NCI-H1105 treated with DMSO at 0.1 percent for 48 hours (cell line): Measurements from ENCODE around the gene MAEA.
"Not testable (repeated sequence)": the region's sequence is repeated elsewhere in the genome, so short reads cannot be mapped to it uniquely, and the experiment has no call there.

ENCODE experiments used
- DNase-seq: peaks from one replicate; lab custom pipeline; 2025; lab: John Stamatoyannopoulos, UW

MAEA gene

DNA sequence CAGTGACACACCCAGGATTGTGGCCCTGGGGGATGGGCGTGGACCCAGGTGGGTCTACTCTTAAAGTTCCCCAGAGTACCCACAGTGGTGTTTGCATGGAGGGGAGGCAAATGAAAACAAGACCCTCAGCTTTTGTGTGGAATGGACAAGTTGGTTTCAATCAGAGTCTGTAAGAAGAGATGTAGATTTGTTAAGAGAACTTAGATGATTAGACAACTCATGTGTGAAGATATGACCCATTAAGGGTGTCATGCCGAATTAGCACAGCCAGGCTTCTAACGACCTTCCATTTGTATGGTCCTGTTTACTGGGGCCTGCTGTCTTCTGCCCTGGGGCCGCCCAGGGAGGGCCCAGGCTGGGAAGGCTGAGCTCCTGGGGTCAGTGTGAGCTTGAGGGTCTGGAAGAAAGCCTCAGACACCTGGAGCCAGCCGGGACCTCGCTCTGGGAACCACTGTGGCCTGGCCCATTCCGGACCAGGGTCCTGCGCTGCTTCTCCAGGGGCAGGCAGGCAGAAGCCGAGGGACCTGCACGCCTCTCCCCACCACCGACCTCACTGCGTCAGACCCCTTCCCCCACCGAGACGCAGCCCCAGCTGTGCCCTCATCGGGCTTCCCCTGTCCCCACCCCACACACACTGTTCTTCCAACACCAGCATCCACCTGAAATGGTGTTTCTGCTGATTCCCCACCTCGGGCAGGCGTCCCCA lies 77.7 kb downstream of the MAEA start:
- no peak for DNase-seq

DNA sequence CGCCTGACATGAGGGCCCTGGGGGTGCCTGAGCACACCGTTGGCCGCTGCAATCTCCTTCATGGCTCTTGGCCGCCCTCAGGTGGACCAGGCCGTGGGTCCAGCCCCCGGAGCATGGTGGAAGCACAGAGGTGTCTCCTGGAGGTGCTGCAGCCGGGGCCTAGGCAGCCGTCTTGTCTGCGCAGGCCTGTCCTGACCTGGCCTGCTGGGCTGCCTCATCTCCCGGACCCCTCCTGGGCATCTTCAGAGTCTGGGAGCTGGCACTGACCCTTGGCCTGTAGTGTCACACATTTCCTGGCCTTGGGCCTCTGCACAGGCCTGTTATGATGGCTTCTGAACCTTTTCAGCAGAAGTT lies 78.2 kb downstream of the MAEA start:
- no peak for DNase-seq

DNA sequence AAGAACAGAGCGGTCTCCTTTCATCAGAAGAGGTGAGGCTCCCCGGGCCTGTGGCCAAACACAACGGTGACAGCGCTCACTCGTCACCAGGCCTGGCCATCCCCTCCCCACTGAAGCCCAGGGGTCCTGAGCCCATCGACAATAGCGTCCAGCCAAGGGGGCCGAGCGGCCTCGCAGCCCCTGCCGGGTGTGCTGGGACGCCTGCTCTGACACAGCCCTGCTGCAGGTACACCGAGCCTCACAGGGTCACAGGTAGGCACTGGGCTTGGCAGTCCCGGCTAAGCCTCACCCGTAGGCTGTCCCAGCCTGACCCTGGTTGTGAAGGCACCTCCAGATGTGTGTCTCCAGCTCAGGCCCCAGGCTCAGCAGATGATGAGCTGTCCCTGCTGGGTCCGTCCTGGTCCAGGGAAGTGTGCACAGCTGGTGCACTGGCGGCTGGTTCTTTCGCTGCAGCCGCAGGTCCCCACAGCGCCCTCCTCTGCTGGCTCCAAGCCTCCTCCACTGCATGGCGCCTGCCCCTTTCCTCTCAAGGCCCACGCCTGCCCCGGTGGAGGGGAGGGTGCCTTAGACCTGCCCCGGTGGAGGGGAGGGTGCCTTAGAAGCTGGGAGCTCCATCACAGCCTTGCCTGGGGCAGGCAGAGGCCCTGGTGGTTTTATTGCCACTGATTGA lies 78.9 kb downstream of the MAEA start:
- no peak for DNase-seq

DNA sequence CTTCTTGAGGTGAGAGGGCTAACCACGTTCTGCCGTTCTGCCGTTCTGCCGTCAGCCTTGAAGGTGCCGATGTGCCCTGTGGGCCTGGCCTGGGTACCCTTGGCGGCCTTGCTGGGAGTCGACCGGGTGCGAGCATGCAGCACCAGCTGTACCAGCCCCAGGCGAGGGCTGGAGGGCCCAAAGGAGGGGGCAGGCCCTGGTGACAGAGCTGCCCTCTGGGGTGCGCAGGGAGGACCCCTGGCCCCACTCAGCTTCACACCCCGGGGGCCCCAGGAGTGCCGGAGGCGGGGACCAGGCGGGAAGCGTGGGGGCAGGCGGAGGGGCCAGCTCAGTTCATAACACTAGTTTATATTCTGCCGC lies 79.4 kb downstream of the MAEA start:
- DNase-seq, result no peak

DNA sequence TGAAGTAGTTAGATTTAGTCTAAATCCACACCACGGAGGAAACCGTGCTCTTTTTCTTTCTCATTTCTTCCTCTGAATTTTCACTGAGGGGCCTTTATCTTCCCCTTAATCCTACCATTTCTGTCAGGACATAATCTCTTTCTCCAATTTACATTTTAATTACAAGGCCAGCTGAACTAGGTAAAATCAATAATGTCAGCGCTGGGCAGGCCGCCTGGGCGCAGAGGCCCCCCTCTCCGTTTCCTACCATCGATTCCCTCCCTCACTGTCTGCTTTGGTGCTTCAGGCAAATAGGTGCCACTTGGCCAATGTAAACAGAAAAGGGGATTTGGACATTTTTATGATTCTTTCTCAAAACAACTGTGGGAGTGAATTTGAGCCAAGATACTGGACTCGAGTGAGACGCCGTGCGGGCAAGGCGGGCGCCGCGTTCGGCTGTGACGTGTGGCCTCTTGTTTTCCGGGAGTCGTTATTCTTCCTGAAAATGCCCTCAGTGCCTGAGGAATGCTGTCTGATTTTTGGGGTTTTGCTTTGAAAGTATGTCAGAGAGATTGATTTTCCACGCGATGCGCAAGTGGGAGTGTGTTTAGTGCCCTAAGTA lies 79.9 kb downstream of the MAEA start:
- DNase-seq, result no peak

DNA sequence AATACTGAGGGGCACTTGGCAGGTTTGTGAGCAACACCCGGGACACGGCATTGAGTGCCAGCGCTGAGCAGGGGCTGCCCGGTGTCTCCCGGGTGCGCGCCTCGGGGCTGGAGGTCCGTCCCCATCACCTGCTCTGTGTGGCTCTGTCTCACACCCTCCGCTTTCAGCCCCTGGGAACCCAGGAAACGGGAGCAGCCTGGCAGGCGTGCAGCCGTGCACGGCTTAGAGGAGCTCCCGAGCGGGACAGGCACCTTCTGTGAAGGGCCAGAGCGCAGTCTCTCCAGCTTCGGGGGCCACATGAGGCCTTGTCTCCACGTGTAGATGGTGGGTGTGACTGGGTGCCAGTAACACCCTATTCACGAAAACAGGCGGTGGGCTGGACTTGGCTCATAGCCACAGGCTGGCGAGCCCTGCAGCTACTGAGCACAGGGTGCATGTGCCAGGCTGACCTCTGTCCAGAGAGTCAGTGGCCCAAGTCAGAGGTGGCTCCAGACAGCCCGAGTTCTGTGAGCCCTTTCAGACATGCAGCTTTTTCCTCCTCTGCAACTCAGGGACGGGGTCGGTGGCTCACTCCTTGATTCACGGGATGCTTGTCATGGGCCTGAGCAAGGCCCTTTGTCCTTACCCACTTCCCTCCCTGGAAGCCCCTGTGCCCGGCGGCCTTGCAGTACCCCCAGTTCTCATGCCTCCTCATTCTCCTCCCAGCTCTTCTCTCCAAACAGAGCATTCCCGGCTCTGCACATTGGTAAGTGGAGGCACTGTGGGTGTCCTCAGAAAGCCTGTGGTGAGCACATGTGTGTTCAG lies 80.8 kb downstream of the MAEA start:
- DNase-seq, result no peak

DNA sequence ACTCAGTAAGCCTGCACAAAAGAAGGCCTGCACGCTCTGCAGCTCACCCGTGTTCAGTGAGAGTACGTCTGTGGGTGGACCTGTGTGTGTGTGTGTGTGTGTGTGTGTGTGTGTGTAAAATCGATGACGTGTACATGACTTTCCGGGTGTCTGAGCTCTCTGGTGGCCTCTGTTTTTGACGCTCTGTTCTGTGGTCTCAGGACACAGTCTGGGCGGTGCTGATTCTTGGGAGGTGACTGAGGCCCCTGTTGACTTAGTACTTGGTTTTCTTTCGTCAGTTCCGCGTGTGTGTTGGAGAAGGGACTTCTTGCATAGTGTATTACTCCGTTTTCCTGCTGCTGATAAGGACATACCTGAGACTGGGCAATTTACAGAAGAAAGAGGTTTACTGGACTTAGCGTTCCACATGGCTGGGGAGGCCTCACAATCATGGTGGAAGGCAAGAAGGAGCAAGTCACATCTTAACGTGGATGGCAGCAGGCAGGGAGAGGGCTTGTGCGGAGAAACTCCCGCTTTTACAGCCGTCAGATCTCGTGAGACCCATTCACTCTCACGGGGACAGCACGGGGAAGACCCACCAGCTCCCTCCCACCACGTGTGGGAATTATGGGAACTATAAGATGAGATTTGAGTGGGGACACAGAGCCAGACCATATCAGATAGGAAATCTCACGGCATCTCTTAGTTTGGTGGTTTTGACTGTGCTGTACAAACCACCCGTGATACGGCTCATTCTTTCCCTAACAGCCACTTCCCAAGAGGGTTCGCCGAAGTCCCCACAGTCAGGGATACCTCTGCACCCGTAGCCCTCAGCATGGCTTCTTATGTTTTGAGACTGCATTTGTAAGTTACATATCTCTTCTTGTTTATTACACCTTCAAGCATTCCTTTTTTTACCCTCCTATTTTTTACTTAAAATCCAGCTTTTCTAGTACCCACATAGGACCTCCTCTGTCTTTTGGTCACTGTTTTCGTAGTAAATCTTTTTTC lies 81.8 kb downstream of the MAEA start:
- no peak for DNase-seq

DNA sequence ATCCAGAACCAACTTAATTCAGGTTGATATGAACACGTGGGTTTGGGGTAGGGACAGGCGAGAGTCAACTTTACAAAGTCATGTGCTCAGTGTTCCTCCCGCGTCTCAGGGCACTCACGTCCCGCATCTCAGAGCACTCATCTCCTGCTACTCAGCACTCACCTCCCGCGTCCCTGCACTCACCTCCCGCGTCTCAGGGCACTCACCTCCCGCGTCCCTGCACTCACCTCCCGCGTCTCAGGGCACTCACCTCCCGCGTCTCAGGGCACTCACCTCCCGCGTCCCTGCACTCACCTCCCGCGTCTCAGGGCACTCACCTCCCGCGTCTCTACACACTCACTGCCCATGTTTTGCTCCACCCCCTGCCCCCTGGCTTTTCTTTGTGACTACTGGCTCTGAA lies 82.9 kb downstream of the MAEA start:
- DNase-seq, result not testable (repeated sequence)

DNA sequence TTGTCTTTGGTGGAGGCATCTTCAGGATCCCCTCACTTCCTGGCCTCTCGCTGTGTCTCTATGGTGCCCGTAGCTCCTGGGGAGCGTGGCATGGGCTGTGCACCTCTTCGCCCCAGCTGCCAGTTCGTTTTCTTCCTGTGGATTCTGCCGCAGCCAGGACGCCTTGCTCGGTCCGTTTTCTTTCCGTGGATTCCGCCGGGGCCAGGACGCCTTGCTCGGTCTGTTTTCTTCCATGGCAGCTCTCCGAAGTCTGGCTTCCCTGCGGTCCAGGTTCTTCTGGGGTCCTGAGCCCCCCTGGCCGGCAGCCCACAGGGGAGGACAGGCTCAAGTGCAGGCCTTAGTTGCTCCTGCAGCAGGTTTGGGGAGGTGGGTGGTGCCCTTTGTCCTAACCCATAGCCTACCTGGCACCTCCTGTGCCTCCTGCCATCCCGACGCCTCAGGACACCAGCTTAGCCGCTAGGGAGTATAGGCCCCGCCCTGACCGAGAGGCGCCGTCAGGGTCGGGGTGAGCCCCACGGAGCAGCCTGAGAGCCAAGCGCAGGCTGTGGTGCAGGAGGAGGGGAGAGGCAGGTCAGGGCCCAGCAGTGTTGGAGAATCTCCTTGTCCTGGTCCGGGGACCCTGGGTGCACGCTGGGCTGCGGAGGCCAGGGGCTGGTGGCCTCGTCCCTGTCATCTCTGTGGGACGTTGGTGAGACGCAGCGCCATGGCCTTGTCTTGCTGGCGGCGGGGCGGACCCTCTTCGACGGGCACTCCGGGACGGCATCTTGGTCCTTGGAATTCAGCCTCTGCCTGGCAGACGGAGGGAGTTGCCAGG lies 84.4 kb downstream of the MAEA start:
- DNase-seq, result no peak

DNA sequence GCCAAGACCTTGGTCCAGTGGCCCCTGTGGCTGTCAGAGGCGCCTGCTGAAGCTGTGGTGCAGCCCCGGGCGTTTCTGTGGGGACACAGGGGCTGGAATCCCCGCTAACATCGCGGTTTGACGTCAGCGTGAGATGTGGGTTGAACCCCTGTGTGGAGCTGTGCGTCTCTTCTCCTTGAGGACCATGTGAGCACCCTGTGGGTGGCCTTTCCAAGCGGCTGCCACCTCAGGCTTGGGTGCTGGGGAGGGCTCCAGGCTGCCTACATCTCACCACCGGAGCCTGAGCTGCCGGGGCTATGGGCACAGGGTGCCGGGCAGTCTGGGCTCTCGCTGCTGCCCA lies 85.0 kb downstream of the MAEA start:
- DNase-seq, result no peak

DNA sequence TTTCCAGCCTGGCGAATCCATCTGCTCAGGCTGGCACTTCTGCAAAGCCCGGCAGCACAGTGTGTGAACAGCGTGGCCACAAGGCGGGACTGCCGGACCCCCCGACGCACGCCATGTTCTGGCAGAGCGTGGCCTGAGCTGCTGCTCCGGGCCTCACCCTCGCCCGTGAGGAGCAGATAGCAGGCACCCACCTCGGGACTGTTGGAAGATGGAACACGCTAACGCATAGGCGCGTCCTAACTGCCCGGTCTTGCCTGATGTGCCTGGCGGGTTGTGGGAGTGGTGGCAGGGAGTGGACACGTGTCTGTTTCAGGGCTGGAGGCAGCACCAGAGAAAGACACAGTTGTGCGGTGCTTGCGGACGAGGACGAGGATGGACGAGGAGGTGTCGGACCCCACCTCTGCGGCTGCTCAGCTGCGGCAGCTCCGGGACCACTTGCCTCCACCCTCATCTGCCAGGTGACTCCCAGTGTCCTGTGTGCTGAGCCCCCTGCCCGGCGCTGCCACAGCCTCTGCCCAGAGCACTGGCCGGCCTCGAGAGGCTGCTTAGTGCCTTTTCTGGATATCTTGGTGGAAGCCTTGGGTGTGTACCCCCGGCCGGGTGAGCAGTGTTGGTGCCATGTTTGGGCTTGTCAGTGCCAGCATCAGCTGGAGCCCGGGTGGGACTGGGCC lies 85.5 kb downstream of the MAEA start:
- DNase-seq, result no peak

DNA sequence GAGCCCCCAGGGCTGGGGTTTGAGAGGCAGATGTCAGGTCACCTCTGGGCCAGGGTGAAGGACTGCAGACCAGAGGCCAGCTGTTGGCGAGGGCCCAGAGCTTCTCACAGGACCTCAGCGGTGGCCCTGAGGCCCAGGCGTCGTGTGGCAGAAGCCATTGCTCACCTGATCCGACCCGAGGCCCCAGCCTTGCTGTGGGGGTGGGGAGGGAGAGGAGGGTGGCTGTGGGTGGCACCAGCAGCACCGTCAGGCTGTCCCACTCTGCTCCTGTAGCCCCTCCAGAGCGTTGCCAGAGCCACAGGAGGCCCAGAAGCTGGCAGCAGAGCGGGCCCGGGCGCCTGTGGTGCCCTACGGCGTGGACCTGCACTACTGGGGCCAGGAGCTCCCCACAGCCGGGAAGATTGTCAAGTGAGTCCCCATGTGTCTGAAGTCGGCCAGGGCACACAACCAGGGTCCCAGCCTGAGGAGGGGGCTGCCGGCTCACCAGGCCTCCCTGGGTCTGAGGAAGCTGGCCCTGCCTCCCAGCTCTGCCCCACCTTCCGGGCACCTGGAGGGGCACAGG lies 86.2 kb downstream of the MAEA start:
- DNase-seq, result no peak

DNA sequence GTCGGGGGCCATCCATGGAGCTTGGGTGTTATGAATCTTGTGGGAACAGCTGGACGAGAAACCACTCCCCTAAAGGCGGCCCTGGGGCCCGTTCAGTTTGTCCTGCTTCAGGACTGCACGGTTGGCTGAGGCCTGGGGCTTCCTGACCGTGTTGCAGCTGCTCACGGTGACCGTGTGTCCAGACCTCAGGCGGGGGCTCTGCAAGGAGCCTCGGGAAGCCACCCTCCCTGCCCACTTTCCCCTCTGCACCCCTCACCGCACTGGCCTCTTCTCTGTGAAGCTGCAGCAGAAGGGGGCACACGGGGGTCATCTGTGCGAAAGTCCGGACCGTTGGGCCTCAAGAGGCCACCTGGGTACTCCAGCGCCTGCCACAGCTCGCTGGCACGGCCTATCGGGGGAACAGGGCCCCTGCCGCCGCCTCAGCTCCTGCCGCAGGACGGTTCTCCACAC lies 86.7 kb downstream of the MAEA start:
- DNase-seq, result no peak

DNA sequence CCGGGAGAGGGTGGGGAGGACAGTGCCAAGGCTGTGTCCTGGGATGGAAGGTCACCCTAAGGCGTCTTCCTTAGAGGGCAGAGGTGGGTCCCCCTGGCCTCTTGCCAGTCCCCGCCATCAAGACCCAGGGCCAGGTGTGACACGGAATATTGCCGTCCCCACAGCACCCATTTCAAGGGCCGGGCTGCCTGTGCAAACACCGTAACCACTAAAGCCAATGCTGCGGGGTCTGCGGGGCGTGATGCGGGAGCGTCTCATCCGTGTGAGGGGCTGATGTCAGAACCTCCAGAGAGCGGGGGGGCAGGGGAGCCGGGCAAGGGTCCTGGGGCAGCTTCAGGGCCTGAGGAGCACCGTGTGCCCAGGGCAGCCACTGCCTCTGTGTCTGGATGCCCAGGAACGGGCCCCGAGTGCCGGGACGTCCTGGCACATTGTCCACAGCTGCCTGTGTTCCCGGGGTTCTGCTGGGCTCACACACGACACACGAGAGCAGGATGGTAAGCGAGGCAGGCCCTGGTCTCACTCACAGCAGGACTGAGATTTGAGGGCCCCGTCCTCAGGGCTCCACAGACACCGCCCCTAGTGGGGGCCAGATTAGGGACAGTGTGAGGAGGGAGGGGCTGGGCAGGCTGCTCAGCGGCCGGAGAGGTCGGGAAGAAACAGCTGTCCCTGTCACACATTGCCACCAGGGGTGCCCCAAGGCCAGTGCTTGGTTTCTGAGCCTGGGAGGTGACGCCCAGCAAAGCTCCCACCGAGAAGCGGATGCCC lies 87.3 kb downstream of the MAEA start:
- no peak for DNase-seq

DNA sequence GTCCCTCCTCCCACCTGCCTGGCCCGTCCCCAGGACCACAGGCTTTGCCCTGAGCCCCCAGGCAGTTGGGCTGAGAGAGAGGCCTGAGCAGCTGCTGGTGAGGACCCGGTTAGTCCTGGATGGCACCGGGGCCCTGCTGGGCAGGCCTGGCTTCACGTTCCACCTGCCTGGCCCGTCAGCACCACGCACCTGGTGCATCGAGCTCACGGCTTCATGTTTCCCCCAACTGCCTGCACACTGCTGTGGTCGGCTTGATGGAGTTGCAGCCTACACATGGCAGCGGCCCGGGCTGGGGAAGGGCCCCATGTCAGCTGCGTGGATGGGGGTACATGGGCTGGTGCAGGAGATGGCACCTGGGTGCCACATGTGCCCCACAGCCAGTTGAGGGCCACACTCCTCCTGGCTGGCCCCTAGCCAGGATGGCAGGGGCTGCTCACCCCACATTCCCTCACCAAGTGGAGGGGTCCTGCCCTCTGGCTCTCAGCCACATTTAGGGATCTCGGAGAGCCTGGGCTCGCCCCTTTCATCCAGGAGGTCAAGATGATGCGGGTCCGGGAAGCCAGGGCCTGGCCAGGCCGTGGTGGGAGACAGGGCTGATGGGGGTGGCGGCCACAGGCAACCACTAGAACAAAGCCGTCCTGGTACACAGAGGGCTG lies 88.0 kb downstream of the MAEA start:
- no peak for DNase-seq

DNA sequence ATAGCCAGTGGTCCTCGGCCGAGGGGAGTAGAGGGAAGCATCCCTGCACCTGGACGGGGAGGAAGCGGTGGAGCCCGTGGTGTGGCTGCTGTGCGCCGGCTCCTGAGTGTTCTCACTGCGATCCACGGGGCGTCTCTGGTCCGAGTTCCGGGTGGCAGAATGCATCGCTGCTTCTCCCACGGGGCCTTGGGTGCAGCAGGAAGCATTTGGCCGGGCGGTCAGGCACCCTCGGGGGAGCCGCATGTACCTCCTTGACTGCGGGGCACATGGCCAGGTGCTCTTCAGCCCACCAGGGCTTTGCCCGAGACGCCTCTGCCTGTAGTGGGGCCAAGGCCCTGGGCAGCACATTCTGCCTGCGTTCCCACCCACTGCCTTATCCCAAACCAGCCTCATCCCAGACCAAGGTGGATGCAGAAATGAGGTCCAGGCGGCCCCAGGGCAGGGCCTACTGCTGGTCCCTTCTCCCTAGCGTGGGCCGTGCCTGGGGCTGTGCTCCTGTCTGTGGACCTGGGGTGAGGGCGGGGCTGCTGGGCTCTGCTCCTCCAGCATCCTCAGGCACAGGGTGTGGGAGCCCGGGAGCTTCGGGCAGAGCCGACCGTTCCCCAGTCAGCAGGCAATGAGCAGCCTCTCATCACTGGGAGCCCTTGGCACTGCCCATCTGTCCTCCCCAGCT lies 89.0 kb downstream of the MAEA start:
- DNase-seq, result no peak

DNA sequence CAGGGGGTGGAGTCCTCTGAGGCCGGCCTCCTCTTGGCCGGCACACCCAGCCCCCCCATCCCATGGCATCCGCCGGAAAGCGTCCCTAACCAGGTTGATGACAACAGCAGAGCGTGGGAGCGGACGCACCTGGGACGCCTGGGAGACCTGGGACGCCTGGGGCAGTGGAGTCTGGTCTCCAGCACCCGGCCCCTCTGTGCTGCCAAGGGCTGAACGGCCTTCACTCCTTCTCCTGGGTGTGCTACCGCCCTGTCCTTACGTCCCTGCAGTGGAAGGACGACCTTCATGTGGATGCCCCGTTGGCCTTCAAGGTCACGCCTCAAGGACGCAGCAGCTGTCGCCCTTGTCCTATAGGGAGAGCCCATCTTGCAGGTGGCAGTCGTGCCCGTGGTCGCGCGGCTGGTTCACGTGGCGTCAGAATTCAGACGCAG lies 89.7 kb downstream of the MAEA start:
- no peak for DNase-seq

DNA sequence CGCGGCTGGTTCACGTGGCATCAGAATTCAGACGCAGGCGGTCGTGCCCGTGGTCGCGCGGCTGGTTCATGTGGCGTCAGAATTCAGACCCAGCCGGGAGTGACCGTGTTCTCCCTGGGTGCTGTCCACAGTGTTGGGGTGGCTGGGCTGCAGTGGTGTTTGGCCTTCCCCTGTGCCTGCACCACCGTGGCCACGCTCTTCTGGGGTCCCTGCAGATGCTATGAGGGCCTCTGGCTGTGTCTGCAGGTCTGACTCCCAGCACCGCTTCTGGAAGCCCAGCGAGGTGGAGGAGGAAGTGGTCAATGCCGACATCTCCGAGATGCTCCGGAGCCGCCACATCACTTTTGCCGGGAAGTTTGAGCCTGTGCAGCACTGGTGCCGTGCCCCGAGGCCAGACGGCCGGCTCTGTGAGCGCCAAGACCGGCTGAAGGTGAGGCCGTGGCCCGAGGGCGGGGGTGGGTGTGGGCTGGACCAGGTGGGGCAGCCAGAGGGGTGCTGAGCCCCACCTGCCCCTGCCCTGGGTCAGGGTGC lies 90.2 kb downstream of the MAEA start:
- no peak for DNase-seq
